Fibroblast of lung (primary cell): ENCODE results near the gene GPD1. TPM values are rescaled to one million over a fixed set of nuclear protein-coding genes. Genes with fewer than 3 reads are reported as not detected.
A peak's percentile ranks its signal among the peaks of the same experiment; 100 is the strongest.

Experiments
- DNase-seq, 2 donors: peaks; one replicate each; pipeline versions ENCODE4 v3.0.0 to v3.0.0-alpha.2; 2010; ENCODE audit warnings: low read depth in 2 of 2
- H2AFZ ChIP-seq: 2 replicates; pipeline ENCODE4 v1.5.1; 2012; ENCODE audit warnings: low read length, control low read depth, inconsistent platforms
- H3K27ac ChIP-seq: 2 replicates; pipeline ENCODE4 v1.5.1; 2011; ENCODE audit warnings: low read length, control low read depth; ENCODE audit not compliant: insufficient read depth
- H3K27me3 ChIP-seq: 2 replicates; pipeline ENCODE4 v1.5.1; 2011; ENCODE audit warnings: mild to moderate bottlenecking, low read length; ENCODE audit not compliant: control insufficient read depth, insufficient read depth
- H3K36me3 ChIP-seq: 2 replicates; pipeline ENCODE4 v1.5.1; 2011; ENCODE audit warnings: low read length; ENCODE audit not compliant: control insufficient read depth, insufficient read depth
- H3K4me1 ChIP-seq: 2 replicates; pipeline ENCODE4 v1.5.1; 2011; ENCODE audit warnings: low read length; ENCODE audit not compliant: control insufficient read depth, insufficient read depth; ENCODE audit errors: extremely low read depth
- H3K4me2 ChIP-seq: 2 replicates; pipeline ENCODE4 v1.5.1; 2011; ENCODE audit warnings: low read length, control low read depth; ENCODE audit not compliant: insufficient read depth; ENCODE audit errors: extremely low read depth
- H3K4me3 ChIP-seq, 4 experiments: fragments of 200-600 bp in 1 of 4; sonication (generic) in 1 of 4; replicated peaks in 1 of 4; 2 replicates each; pipeline ENCODE4 v1.5.1; 2011 to 2016; ENCODE audit warnings: low read length in 4 of 4, low read depth in 3 of 4, mild to moderate bottlenecking in 3 of 4, control low read depth in 2 of 4, inconsistent platforms in 1 of 4, mixed read lengths in 1 of 4; ENCODE audit not compliant: insufficient read depth in 1 of 4; ENCODE audit errors: control extremely low read depth in 1 of 4
- H3K79me2 ChIP-seq: 2 replicates; pipeline ENCODE4 v1.5.1; 2012; ENCODE audit warnings: mild to moderate bottlenecking, low read length, inconsistent platforms; ENCODE audit not compliant: control insufficient read depth, insufficient read depth
- H3K9ac ChIP-seq: 2 replicates; pipeline ENCODE4 v1.5.1; 2011; ENCODE audit warnings: mild to moderate bottlenecking, low read length, control low read depth; ENCODE audit not compliant: insufficient read depth
- H3K9me3 ChIP-seq: 2 replicates; pipeline ENCODE4 v1.5.1; 2012; ENCODE audit warnings: low read depth, low read length; ENCODE audit not compliant: control insufficient read depth, insufficient read depth
- H4K20me1 ChIP-seq: 2 replicates; pipeline ENCODE4 v1.5.1; 2011; ENCODE audit warnings: low read length; ENCODE audit not compliant: control insufficient read depth, insufficient read depth; ENCODE audit errors: extremely low read depth
- EZH2 ChIP-seq: IDR thresholded peaks from 2 replicates; pipeline ENCODE4 v1.5.1; 2012; ENCODE audit warnings: low read length, control low read depth, mild to moderate bottlenecking; ENCODE audit errors: missing control alignments
- polyA plus RNA-seq, 2 donors: library from polyadenylated mRNA; depleted of rRNA in 1 of 2; stranded (reverse) in 1 of 2; unstranded in 1 of 2; fragments of >200 nt; gene quantifications; 2 replicates each; pipeline ENCODE4 v1.2.1, GENCODE V29; 2011 to 2012; ENCODE audit warnings: missing spikeins in 1 of 2
- total RNA-seq: library from RNA; depleted of rRNA; stranded (reverse); fragments of >200 nt; gene quantifications from 2 replicates; pipeline ENCODE4 v1.2.1, GENCODE V29; 2014
- TF ChIP-seq, protein P1 (sequence below), 2 donors: IDR thresholded peaks in 1 of 2; conservative IDR thresholded peaks in 1 of 2; 1 replicate in 1 of 2; 2 replicates in 1 of 2; pipeline ENCODE4 v1.5.1; 2011 to 2012; ENCODE audit warnings: low read length in 2 of 2, control low read depth in 1 of 2, inconsistent platforms in 1 of 2, low read depth in 1 of 2, mild to moderate bottlenecking in 1 of 2

Gene GPD1
- total and polyA plus RNA-seq, 2 donors (not counting 1 experiment from before 2014, with no cell fraction given) = under 0.01 to 0.03 TPM

DNA sequence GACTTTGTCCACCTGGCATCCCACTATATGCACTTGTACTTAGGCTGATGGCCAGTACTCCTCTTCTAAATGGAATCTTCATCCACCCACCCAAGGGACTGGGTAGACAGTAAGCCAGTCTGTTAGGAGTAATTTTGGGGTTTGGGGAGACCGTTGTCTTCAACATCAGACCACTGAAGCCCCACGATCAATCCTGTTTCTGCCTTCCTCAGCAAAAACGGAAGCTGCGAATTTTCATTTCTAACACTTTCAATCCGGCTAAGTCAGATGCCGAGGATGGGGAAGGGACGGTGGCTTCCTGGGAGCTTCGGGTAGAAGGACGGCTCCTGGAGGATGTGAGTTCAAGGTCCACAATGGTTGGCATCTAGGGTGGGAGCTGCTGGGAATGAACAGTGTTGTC lies 16.7 kb upstream of the GPD1 start:
- Histone ChIP-seq H3K27me3 (no peaks in the 10 kb centered on the region), H3K27ac (no peak overlapping the region), H3K9ac (no peak overlapping the region), H3K36me3 (peaks cover 16% of the 10 kb centered on the region), H2AFZ (no peak overlapping the region), H3K4me3 (no peak overlapping the region), H3K4me2 (no peak overlapping the region), H3K79me2 (peaks cover 10% of the 10 kb centered on the region), H3K9me3 (no peaks in the 10 kb centered on the region), H3K4me1 (peaks cover 6% of the 10 kb centered on the region), H4K20me1 (no peaks in the 10 kb centered on the region)
- DNase-seq = no peak
- TF ChIP-seq, protein P1, sequence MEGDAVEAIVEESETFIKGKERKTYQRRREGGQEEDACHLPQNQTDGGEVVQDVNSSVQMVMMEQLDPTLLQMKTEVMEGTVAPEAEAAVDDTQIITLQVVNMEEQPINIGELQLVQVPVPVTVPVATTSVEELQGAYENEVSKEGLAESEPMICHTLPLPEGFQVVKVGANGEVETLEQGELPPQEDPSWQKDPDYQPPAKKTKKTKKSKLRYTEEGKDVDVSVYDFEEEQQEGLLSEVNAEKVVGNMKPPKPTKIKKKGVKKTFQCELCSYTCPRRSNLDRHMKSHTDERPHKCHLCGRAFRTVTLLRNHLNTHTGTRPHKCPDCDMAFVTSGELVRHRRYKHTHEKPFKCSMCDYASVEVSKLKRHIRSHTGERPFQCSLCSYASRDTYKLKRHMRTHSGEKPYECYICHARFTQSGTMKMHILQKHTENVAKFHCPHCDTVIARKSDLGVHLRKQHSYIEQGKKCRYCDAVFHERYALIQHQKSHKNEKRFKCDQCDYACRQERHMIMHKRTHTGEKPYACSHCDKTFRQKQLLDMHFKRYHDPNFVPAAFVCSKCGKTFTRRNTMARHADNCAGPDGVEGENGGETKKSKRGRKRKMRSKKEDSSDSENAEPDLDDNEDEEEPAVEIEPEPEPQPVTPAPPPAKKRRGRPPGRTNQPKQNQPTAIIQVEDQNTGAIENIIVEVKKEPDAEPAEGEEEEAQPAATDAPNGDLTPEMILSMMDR (conservative IDR thresholded peaks at IDR 0.05 in 1 of 2, IDR thresholded peaks at IDR 0.05 in 1 of 2; ENCODE audit: low read depth in 1 of 2, low read length in 2 of 2) = no peak
- no peak for TF ChIP-seq EZH2

DNA sequence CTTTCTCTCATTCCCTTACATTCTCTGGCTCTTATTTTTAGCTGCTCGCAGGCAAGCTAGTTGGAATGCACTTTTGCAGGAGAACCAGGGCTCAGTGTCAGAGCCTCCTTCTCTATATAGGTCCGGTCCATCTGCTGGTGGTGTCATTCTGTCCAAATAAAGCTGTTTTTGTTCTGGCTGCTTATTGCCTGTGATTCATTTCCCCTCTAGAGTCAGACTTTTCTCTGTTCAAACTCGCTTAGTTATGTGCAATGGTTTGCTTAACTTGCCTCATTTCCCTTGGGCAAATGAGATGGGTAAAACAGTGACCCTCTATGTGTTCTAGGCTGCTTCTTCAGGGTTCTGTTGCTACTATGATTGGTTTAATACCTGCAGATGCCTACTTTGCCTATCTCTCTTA lies 15.8 kb upstream of the GPD1 start:
- Histone ChIP-seq H3K27ac (peak overlapping the region; percentile 9), H2AFZ (no peak overlapping the region), H3K79me2 (peaks cover 10% of the 10 kb centered on the region), H3K9ac (no peak overlapping the region), H3K27me3 (no peaks in the 10 kb centered on the region), H3K4me1 (peaks cover 6% of the 10 kb centered on the region), H4K20me1 (no peaks in the 10 kb centered on the region), H3K9me3 (no peaks in the 10 kb centered on the region), H3K4me2 (no peak overlapping the region), H3K4me3 (no peak overlapping the region), H3K36me3 (peaks cover 16% of the 10 kb centered on the region)
- no peak for TF ChIP-seq EZH2
- TF ChIP-seq, protein P1 (conservative IDR thresholded peaks at IDR 0.05 in 1 of 2, IDR thresholded peaks at IDR 0.05 in 1 of 2; ENCODE audit: low read depth in 1 of 2, low read length in 2 of 2) = no peak
- DNase-seq = peak; percentile 36 to 57

DNA sequence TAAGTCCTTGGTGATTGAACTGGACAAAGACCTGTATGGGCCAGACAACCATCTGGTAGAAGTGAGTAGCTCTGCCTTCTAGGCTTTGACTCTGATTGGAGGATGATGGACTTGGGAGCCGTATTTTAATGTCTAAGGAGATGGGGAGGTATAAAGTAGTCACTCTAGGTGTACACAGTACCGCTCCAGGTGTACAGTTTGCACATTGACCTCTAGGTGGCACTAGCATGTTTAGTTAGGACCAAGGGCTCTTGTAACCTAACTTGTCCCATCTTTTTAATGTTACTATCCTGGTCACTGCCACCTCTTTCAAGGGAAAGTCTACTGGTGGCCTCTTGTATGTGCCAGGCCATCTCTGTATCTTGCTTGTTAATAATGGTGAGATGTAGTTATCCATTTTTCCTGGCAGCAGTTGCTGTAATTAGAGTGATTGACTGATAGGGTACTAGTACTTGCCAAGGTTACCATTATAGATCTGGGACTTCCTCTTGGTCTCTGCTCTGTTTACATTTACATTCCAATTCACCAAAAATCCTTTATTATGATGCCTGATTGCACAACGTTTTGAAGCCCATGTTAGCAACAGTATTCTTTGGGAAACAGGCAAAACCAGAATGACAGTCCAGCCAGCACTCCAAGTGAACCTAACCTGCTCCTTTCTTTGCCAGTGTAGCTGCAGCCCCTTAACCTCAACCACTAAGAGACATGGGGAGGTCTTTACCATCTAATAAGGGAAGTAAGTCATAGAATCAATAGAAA lies 15.1 kb upstream of the GPD1 start:
- Histone ChIP-seq H3K9me3 (no peaks in the 10 kb centered on the region), H3K4me2 (no peak overlapping the region), H3K9ac (no peak overlapping the region), H2AFZ (no peak overlapping the region), H3K4me1 (peaks cover 6% of the 10 kb centered on the region), H3K36me3 (peaks cover 16% of the 10 kb centered on the region), H3K27me3 (no peaks in the 10 kb centered on the region), H4K20me1 (no peaks in the 10 kb centered on the region), H3K79me2 (peaks cover 10% of the 10 kb centered on the region), H3K4me3 (no peak overlapping the region), H3K27ac (peak overlapping the region; percentile 9)
- no peak for TF ChIP-seq EZH2
- TF ChIP-seq, protein P1 (conservative IDR thresholded peaks at IDR 0.05 in 1 of 2, IDR thresholded peaks at IDR 0.05 in 1 of 2; ENCODE audit: low read depth in 1 of 2, low read length in 2 of 2) = peak; percentile 76 to 88
- peak; percentile 36 to 60 for DNase-seq
